Choroid plexus epithelial cell (primary cell): ENCODE results near the gene TMA7.
"Not testable (repeated sequence)": the region's sequence is repeated elsewhere in the genome, so short reads cannot be mapped to it uniquely, and the experiment has no call there.

Experiments used
- DNase-seq: peaks from one replicate; pipeline ENCODE4 v3.0.0-alpha.2; 2010; ENCODE audit warnings: low read depth
- H3K4me3 ChIP-seq: 2 replicates; pipeline ENCODE4 v1.5.1; 2011; ENCODE audit warnings: low read depth, mild to moderate bottlenecking, control low read depth, low read length, moderate library complexity
- CTCF ChIP-seq: conservative IDR thresholded peaks from 2 replicates; pipeline ENCODE4 v1.5.1; 2011; ENCODE audit warnings: low read depth, mild to moderate bottlenecking, control low read depth, inconsistent platforms, low read length, moderate library complexity

The TMA7 gene

DNA sequence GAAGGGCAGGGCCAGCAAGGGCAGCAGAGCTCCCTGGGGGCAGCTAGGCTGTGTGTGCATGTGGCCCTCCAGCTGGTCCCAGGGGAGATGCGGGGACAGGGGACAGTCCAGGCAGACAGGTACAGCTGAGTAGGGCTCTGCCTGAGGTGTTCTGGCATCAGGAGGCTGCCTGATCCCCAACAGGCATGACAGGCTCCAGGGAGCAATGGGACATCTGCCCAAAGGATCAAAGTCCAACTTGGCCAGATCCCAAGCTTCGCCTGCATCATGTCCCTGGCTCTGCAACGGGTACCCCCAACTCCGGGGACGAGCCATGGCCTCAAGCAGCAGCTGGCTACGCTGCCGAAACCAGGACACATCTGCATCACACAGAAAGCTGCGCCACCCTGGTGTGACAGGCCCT lies 28.3 kb downstream of the TMA7 start:
- no peak overlapping the region for H3K4me3 ChIP-seq
- no peak for DNase-seq
- TF ChIP-seq CTCF: no peak

GRCh38 chr3:48469046-48469915 lies 29.2 kb downstream of the TMA7 start:
- no peak for TF ChIP-seq CTCF
- H3K4me3 ChIP-seq: no peak overlapping the region
- DNase-seq: no peak

GRCh38 chr3:48470286-48470685 lies 30.2 kb downstream of the TMA7 start:
- no peak for DNase-seq
- H3K4me3 ChIP-seq: no peak overlapping the region

DNA sequence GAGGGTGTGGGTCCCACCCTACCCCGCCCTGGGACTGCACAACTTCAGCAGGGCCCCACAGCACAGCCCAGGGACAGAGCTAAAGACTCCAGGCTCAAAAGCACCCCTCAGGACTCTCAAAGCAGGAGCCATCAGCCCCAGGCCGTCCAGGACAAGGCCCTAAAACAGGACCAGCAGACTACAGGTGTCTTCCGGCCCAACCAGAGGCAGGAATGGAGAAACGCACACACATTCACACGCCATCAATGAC lies 32.5 kb downstream of the TMA7 start:
- peak; percentile 17 for TF ChIP-seq CTCF
- no peak for DNase-seq
- peak overlapping the region; percentile 86 for H3K4me3 ChIP-seq

More at GRCh38 chr3:48470286-48470685, 30.2 kb downstream of the TMA7 start:
- no peak for TF ChIP-seq CTCF

GRCh38 chr3:48472923-48473616 lies 33.0 kb downstream of the TMA7 start:
- H3K4me3 ChIP-seq: peak overlapping the region; percentile 86
- TF ChIP-seq CTCF: peak; percentile 39
- peak; percentile 92 for DNase-seq

GRCh38 chr3:48473617-48473952 lies 33.5 kb downstream of the TMA7 start:
- TF ChIP-seq CTCF: no peak
- no peak overlapping the region for H3K4me3 ChIP-seq
- DNase-seq: no peak

GRCh38 chr3:48474031-48474430 lies 34.0 kb downstream of the TMA7 start:
- H3K4me3 ChIP-seq, DNase-seq: not testable (repeated sequence)
